IMR-90 (cell line): Measurements from ENCODE around the gene UMODL1. TPM values are rescaled to one million over a fixed set of nuclear protein-coding genes. Genes with fewer than 3 reads are reported as not detected.

Experiments used
- ATAC-seq: fragments of 200-7000 bp; cut with Tn5 transposase; 2 replicates; pipeline ENCODE4 v1.9.1; 2020; ENCODE audit warnings: low read depth, mild to moderate bottlenecking, moderate library complexity
- BruUV-seq: library from RNA; stranded (reverse); fragments of 400-500 nt; replicated peaks from 2 replicates; lab custom pipeline; 2021; lab: Mats Ljungman, UMichigan
- CTCF ChIA-PET: fragments of 300-600 bp; formaldehyde crosslinking; extraction: SDS; loops from one replicate; lab custom pipeline; 2021; ENCODE audit warnings: antibody characterized with exemption; lab: Yijun Ruan, JAX
- POLR2A ChIA-PET: fragments of 300-600 bp; sonication (Branson Sonifier 250); formaldehyde crosslinking; loops from one replicate; lab custom pipeline; 2022; ENCODE audit warnings: antibody characterized with exemption; ENCODE audit not compliant: unreplicated experiment; lab: Charles Lee
- DNase-seq: peaks from one replicate; pipeline ENCODE4 v3.0.0; 2013
- H2AFZ ChIP-seq: replicated peaks from 2 replicates; pipeline ENCODE3; 2013; ENCODE audit warnings: low read length, mild to moderate bottlenecking; ENCODE audit not compliant: poor library complexity
- H2AK5ac ChIP-seq: 2 replicates; pipeline ENCODE4 v1.6.1; 2013; ENCODE audit warnings: low read depth, low read length, inconsistent platforms
- H2AK9ac ChIP-seq: replicated peaks from 2 replicates; pipeline ENCODE3; 2013; ENCODE audit warnings: mild to moderate bottlenecking, low read depth, low read length, moderate library complexity; ENCODE audit not compliant: poor library complexity
- H2BK120ac ChIP-seq: 2 replicates; pipeline ENCODE4 v1.6.1; 2013; ENCODE audit warnings: low read depth, low read length, inconsistent platforms
- H2BK15ac ChIP-seq: 3 replicates; pipeline ENCODE4 v1.6.1; 2013; ENCODE audit warnings: low read depth, low read length, inconsistent platforms
- H2BK20ac ChIP-seq: 2 replicates; pipeline ENCODE4 v1.6.1; 2013; ENCODE audit warnings: low read depth, mild to moderate bottlenecking, inconsistent platforms, low read length, moderate library complexity
- H2BK5ac ChIP-seq: 2 replicates; pipeline ENCODE4 v1.6.1; 2013; ENCODE audit warnings: mild to moderate bottlenecking, low read depth, low read length, inconsistent platforms; ENCODE audit not compliant: poor library complexity, severe bottlenecking
- H3K14ac ChIP-seq: replicated peaks from 2 replicates; pipeline ENCODE4 v1.6.1; 2013; ENCODE audit warnings: low read depth, low read length, inconsistent platforms
- H3K18ac ChIP-seq: 2 replicates; pipeline ENCODE4 v1.6.1; 2013; ENCODE audit warnings: low read depth, low read length, control low read depth
- H3K23ac ChIP-seq: 2 replicates; pipeline ENCODE4 v1.6.1; 2013; ENCODE audit warnings: low read depth, low read length, inconsistent platforms
- H3K27ac ChIP-seq: 2 replicates; pipeline ENCODE4 v1.5.1; 2013; ENCODE audit warnings: mild to moderate bottlenecking, control low read depth, low read length; ENCODE audit not compliant: insufficient read depth
- H3K27me3 ChIP-seq: 2 replicates; pipeline ENCODE4 v1.6.1; 2013; ENCODE audit warnings: low read length; ENCODE audit not compliant: control insufficient read depth, insufficient read depth
- H3K36me3 ChIP-seq: 2 replicates; pipeline ENCODE4 v1.6.1; 2013; ENCODE audit warnings: low read length, mixed read lengths; ENCODE audit not compliant: control insufficient read depth, insufficient read depth
- H3K4ac ChIP-seq: 2 replicates; pipeline ENCODE4 v1.6.1; 2013; ENCODE audit warnings: low read depth, low read length, inconsistent platforms
- H3K4me1 ChIP-seq: 2 replicates; pipeline ENCODE4 v1.6.1; 2013; ENCODE audit warnings: low read length, mixed read lengths; ENCODE audit not compliant: control insufficient read depth, insufficient read depth
- H3K4me2 ChIP-seq: 2 replicates; pipeline ENCODE4 v1.6.1; 2013; ENCODE audit warnings: low read depth, mild to moderate bottlenecking, control low read depth, low read length, moderate library complexity
- H3K4me3 ChIP-seq: 2 replicates; pipeline ENCODE4 v1.5.1; 2013; ENCODE audit warnings: low read depth, mild to moderate bottlenecking, control low read depth, low read length, moderate library complexity; ENCODE audit not compliant: insufficient read depth
- H3K56ac ChIP-seq: 2 replicates; pipeline ENCODE4 v1.6.1; 2013; ENCODE audit warnings: low read length, inconsistent platforms; ENCODE audit not compliant: insufficient read depth; ENCODE audit errors: extremely low read depth
- H3K79me1 ChIP-seq, 2 experiments: 2 replicates each; pipeline ENCODE4 v1.6.1; 2013; ENCODE audit warnings: low read length in 2 of 2, inconsistent platforms in 1 of 2, low read depth in 1 of 2
- H3K9ac ChIP-seq: 2 replicates; pipeline ENCODE4 v1.6.1; 2013; ENCODE audit warnings: low read depth, low read length, control low read depth
- H3K9me1 ChIP-seq: 2 replicates; pipeline ENCODE4 v1.6.1; 2013; ENCODE audit warnings: low read length, inconsistent platforms; ENCODE audit not compliant: insufficient read depth
- H3K9me3 ChIP-seq: 2 replicates; pipeline ENCODE4 v1.6.1; 2013; ENCODE audit warnings: low read length; ENCODE audit not compliant: control insufficient read depth, insufficient read depth
- H4K20me1 ChIP-seq: 2 replicates; pipeline ENCODE4 v1.6.1; 2013; ENCODE audit warnings: low read length, inconsistent platforms; ENCODE audit not compliant: insufficient read depth
- H4K5ac ChIP-seq: 2 replicates; pipeline ENCODE4 v1.6.1; 2013; ENCODE audit warnings: mild to moderate bottlenecking, low read depth, low read length, control low read depth
- H4K8ac ChIP-seq, 2 experiments: 2 replicates each; pipeline ENCODE4 v1.6.1; 2013; ENCODE audit warnings: low read depth in 2 of 2, low read length in 2 of 2, control low read depth in 1 of 2, inconsistent platforms in 1 of 2
- H4K91ac ChIP-seq: 2 replicates; pipeline ENCODE4 v1.6.1; 2013; ENCODE audit warnings: low read depth, low read length, inconsistent platforms; ENCODE audit not compliant: insufficient read depth
- CEBPB ChIP-seq: IDR thresholded peaks from 2 replicates; pipeline ENCODE4 v1.6.1; 2012; ENCODE audit warnings: low read depth, low read length, improper control_type of control experiment
- MAZ ChIP-seq: IDR thresholded peaks from 2 replicates; pipeline ENCODE4 v1.6.1; 2012; ENCODE audit warnings: low read depth, mild to moderate bottlenecking, low read length, improper control_type of control experiment, moderate library complexity, borderline replicate concordance
- POLR2A ChIP-seq: IDR thresholded peaks from 2 replicates; pipeline ENCODE4 v1.6.1; 2012; ENCODE audit warnings: mild to moderate bottlenecking, low read depth, low read length
- RAD21 ChIP-seq: IDR thresholded peaks from 2 replicates; pipeline ENCODE4 v1.6.1; 2012; ENCODE audit warnings: low read length, improper control_type of control experiment
- SMC3 ChIP-seq: fragments of 150-350 bp; IDR thresholded peaks from 2 replicates; pipeline ENCODE4 v1.6.1; 2016; ENCODE audit warnings: low read depth, mild to moderate bottlenecking, antibody characterized with exemption, low read length, moderate library complexity
- dilution Hi-C: fragments of 300-500 bp; cut with HindIII; formaldehyde crosslinking; loops from one replicate; pipeline ENCODE4 v1.14.3; 2018; ENCODE audit warnings: low sequenced_read_pairs; ENCODE audit not compliant: unreplicated experiment
- in situ Hi-C: fragments of 300-500 bp; cut with MboI; formaldehyde crosslinking; loops from 3 replicates; pipeline ENCODE4 v1.14.3; 2019; ENCODE audit warnings: low sequenced_read_pairs, inconsistent platforms, mixed read lengths
- intact Hi-C: fragments of 100-400 bp; cut with micrococcal nuclease; formaldehyde crosslinking; loops from 2 replicates; pipeline ENCODE4 v1.10.0; 2022
- polyA plus RNA-seq, 3 experiments: library from polyadenylated mRNA; depleted of rRNA; stranded (reverse); fragments of >200 nt; gene quantifications; 2 replicates each; pipeline ENCODE4 v1.2.3, GENCODE V29; 2012; ENCODE audit warnings: low replicate concordance in 1 of 3
- total RNA-seq: library from RNA; depleted of rRNA; stranded (reverse); fragments of >200 nt; gene quantifications from 2 replicates; pipeline ENCODE4 v1.2.3, GENCODE V29; 2012

UMODL1 gene
- total and polyA plus RNA-seq, 2 of the 4 experiments (the other 2 are of a cell fraction): 0.02 TPM; not detected in 1

GRCh38 chr21:42169758-42170157 lies 98.6 kb downstream of the UMODL1 start:
- Histone ChIP-seq H3K23ac (no peak overlapping the region), H2AK5ac (no peak overlapping the region), H2BK15ac (no peak overlapping the region), H3K27me3 (peaks cover 5% of the 10 kb centered on the region), H3K79me1 (no peaks in the 10 kb centered on the region), H2AFZ (no peak overlapping the region), H2BK120ac (no peak overlapping the region), H3K4me2 (no peak overlapping the region), H4K5ac (no peak overlapping the region), H3K18ac (no peak overlapping the region), H2BK5ac (no peak overlapping the region), H4K20me1 (no peaks in the 10 kb centered on the region), H3K14ac (no peak overlapping the region), H2AK9ac (no peak overlapping the region), H3K4me1 (no peaks in the 10 kb centered on the region), H2BK20ac (no peak overlapping the region), H3K36me3 (no peaks in the 10 kb centered on the region), H3K9me1 (no peaks in the 10 kb centered on the region; the same call in 1 of the 2 replicates), H3K9me3 (no peaks in the 10 kb centered on the region), H3K9ac (no peak overlapping the region), H3K4ac (no peak overlapping the region), H3K4me3 (no peak overlapping the region), H4K91ac (no peak overlapping the region), H4K8ac (no peak overlapping the region), H3K27ac (no peak overlapping the region), H3K56ac (no peak overlapping the region)
- DNase-seq: no peak
- CTCF ChIA-PET: no interaction called here
- POLR2A ChIA-PET: no interaction called here
- dilution Hi-C loops (no loop called here), intact Hi-C loops (no loop called here), in situ Hi-C loops (loop anchor here (25.0 kb wide), 1 partner anchor 668 kb away; no protein-coding TSS in a partner anchor)
- TF ChIP-seq SMC3: no peak
- no peak for TF ChIP-seq RAD21
- no peak for TF ChIP-seq POLR2A
- TF ChIP-seq CEBPB: no peak
- TF ChIP-seq MAZ: no peak
- no TSS peak for BruUV-seq
- no peak for ATAC-seq
